A549 treated with AZD2906 at 1 μM for 4 hours (cell line): Measurements from ENCODE around the gene DENND1C. TPM values are rescaled to one million over a fixed set of nuclear protein-coding genes. Genes with fewer than 3 reads are reported as not detected.

Source experiments
- total RNA-seq: library from RNA; stranded (reverse); fragments of 200-300 nt; extraction: Qiagen RNA extraction; gene quantifications from 5 replicates; pipeline ENCODE4 v1.2.3, GENCODE V29; 2022

Gene DENND1C
- total RNA-seq = 0.08 to 0.25 TPM (median 0.22 TPM) in 5 replicates

GRCh38 chr19:6481541-6482342 lies at the start of gene DENND1C:
DENND1C (minus strand) TSS chr19:6481787; CDS start chr19:6481695, 92 bp downstream.

GRCh38 chr19:6530386-6531162 lies 49.0 kb upstream of the DENND1C start, which contains the start of gene TNFSF9:
TNFSF9 (plus strand) TSS chr19:6531026; CDS start chr19:6531037, 11 bp downstream.

GRCh38 chr19:6501740-6502648 lies 20.4 kb upstream of the DENND1C start, which contains the start of gene TUBB4A:
TUBB4A (minus strand) TSS chr19:6502309; CDS start chr19:6502212, 97 bp downstream.

GRCh38 chr19:6464070-6464873 lies 17.3 kb downstream of the DENND1C start, which contains the start of gene CRB3:
CRB3 (plus strand) TSS chr19:6464271; CDS start chr19:6464702, 431 bp downstream.

GRCh38 chr19:6459262-6460098 lies 22.1 kb downstream of the DENND1C start, which contains the start of gene SLC25A23:
SLC25A23 (minus strand) TSS chr19:6459792; CDS start chr19:6459628, 164 bp downstream.

GRCh38 chr19:6433663-6434062 lies 47.9 kb downstream of the DENND1C start, which contains the start of gene SLC25A41:
SLC25A41 (minus strand) TSS chr19:6433763; CDS start chr19:6433693, 70 bp downstream.

GRCh38 chr19:6424195-6424938 lies 57.2 kb downstream of the DENND1C start, which contains the start of gene KHSRP:
KHSRP (minus strand) TSS chr19:6424811; CDS start chr19:6424701, 110 bp downstream.

Other genes starting within 250 kb of the DENND1C start
- gene MLLT1, start 201.8 kb downstream of the DENND1C start, total RNA-seq = 16.0 to 23.5 TPM (median 22.9 TPM) in 5 replicates
- gene ACER1, start 148.2 kb downstream of the DENND1C start, total RNA-seq = not detected in 5 replicates
- 43.6 to 76.8 TPM (median 73.7 TPM) in 5 replicates for gene CLPP, start 120.3 kb downstream of the DENND1C start, total RNA-seq
- gene ALKBH7, start 109.0 kb downstream of the DENND1C start, total RNA-seq = 17.1 to 40.8 TPM (median 36.2 TPM) in 5 replicates
- 0.51 to 1.1 TPM (median 0.75 TPM) in 5 replicates for gene PSPN, start 105.9 kb downstream of the DENND1C start, total RNA-seq
- gene GTF2F1, start 88.6 kb downstream of the DENND1C start, total RNA-seq = 52.5 to 56.7 TPM (median 56.4 TPM) in 5 replicates
- gene KHSRP, start 57.0 kb downstream of the DENND1C start, total RNA-seq = 190 to 207 TPM (median 197 TPM) in 5 replicates
- 0.08 to 0.15 TPM (median 0.14 TPM) in 4 of 5 replicates, not detected in the other for gene SLC25A41, start 48.0 kb downstream of the DENND1C start, total RNA-seq
- gene SLC25A23, start 22.0 kb downstream of the DENND1C start, total RNA-seq = 16.8 to 19.2 TPM (median 17.5 TPM) in 5 replicates
- 2.9 to 5.1 TPM (median 4.1 TPM) in 5 replicates for gene CRB3, start 17.5 kb downstream of the DENND1C start, total RNA-seq
- gene TUBB4A, start 20.5 kb upstream of the DENND1C start, total RNA-seq = 6.7 to 7.3 TPM (median 7.0 TPM) in 5 replicates
- 2.4 to 4.6 TPM (median 3.7 TPM) in 5 replicates for gene TNFSF9, start 49.2 kb upstream of the DENND1C start, total RNA-seq
- gene CD70, start 109.4 kb upstream of the DENND1C start, total RNA-seq = 12.1 to 25.6 TPM (median 19.9 TPM) in 5 replicates
- gene TNFSF14, start 188.4 kb upstream of the DENND1C start, total RNA-seq = 0.04 to 0.17 TPM (median 0.07 TPM) in 5 replicates
- gene C3, start 238.9 kb upstream of the DENND1C start, total RNA-seq = 39.7 to 51.9 TPM (median 46.5 TPM) in 5 replicates